Measurements from ENCODE around the gene PRDM11.

DNA sequence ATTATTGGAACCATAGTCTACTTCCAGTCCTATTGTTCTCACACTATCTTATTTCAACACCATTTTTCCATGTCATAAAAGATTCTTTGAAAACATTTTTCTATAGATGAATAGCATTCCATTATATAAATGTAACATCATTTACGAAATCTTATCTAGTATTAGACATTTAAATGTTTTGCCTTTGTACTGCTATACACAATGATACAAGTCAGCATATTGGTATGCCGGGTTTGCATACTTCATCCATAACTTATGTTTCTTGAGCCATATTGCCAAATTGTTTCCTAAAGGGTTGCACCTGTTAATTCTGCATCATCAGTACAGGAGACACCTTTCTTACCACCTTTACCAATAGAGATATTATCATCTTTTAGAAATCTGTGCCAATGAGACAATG, 71.6 kb downstream of the PRDM11 start:
- TF ChIP-seq POLR2A (IDR thresholded peaks at IDR 0.05), result no peak
- TF ChIP-seq POLR2AphosphoS5 (IDR thresholded peaks at IDR 0.05; ENCODE audit: insufficient read depth in 1 of 2, low read depth in 1 of 2), result no peak
- TF ChIP-seq, protein P1, sequence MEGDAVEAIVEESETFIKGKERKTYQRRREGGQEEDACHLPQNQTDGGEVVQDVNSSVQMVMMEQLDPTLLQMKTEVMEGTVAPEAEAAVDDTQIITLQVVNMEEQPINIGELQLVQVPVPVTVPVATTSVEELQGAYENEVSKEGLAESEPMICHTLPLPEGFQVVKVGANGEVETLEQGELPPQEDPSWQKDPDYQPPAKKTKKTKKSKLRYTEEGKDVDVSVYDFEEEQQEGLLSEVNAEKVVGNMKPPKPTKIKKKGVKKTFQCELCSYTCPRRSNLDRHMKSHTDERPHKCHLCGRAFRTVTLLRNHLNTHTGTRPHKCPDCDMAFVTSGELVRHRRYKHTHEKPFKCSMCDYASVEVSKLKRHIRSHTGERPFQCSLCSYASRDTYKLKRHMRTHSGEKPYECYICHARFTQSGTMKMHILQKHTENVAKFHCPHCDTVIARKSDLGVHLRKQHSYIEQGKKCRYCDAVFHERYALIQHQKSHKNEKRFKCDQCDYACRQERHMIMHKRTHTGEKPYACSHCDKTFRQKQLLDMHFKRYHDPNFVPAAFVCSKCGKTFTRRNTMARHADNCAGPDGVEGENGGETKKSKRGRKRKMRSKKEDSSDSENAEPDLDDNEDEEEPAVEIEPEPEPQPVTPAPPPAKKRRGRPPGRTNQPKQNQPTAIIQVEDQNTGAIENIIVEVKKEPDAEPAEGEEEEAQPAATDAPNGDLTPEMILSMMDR (IDR thresholded peaks at IDR 0.05), result no peak

Data from vagina (tissue), 2 donors.